K562 (cell line): Measurements from ENCODE around the gene C1orf94. TPM values are rescaled to one million over a fixed set of nuclear protein-coding genes. Genes with fewer than 3 reads are reported as not detected.

ENCODE experiments used
- ATAC-seq: fragments of 200-7000 bp; cut with Tn5 transposase; 3 replicates; pipeline ENCODE4 v1.9.1; 2020; ENCODE audit warnings: moderate library complexity
- BruUV-seq: library from RNA; stranded (reverse); fragments of 400-500 nt; replicated peaks from 2 replicates; lab custom pipeline; 2021; lab: Mats Ljungman, UMichigan
- CTCF ChIA-PET: fragments of 300-600 bp; formaldehyde crosslinking; extraction: SDS; loops from one replicate; lab custom pipeline; 2021; ENCODE audit warnings: low intra/inter-chr PET ratio; lab: Yijun Ruan, JAX
- POLR2A ChIA-PET: fragments of 300-600, 350-650 bp; sonication (Branson Sonifier 250); formaldehyde crosslinking; extraction: SDS; loops from one replicate; lab custom pipeline; 2021; ENCODE audit warnings: antibody characterized with exemption, inconsistent platforms; lab: Yijun Ruan, JAX
- DNase-seq, 4 experiments: peaks; one replicate each; pipeline versions ENCODE4 v3.0.0 to v3.0.0-alpha.2; 2011 to 2018; ENCODE audit warnings: low spot score in 3 of 4, mixed read lengths in 3 of 4; ENCODE audit errors: extremely low read depth in 1 of 4
- FAIRE-seq: peaks from 2 replicates; lab custom pipeline; 2011; peaks lifted over from hg19 to GRCh38; lab: Jason Lieb, UNC
- H2AFZ ChIP-seq: 2 replicates; pipeline ENCODE4 v1.6.0; 2011; ENCODE audit warnings: low read depth, low read length, control low read depth, inconsistent platforms
- H3K27ac ChIP-seq: fragments of 200-600 bp; 3 replicates; pipeline ENCODE4 v1.8.0; 2011; ENCODE audit warnings: low read depth, mild to moderate bottlenecking, control low read depth, inconsistent platforms, low read length, moderate library complexity, mixed read lengths; ENCODE audit errors: extremely low read depth
- H3K27me3 ChIP-seq, 2 experiments: fragments of 300-600 bp in 1 of 2; 2 replicates in 1 of 2; 3 replicates in 1 of 2; pipeline versions ENCODE4 v1.6.0 to v1.8.0; 2011; ENCODE audit warnings: inconsistent platforms in 2 of 2, low read length in 2 of 2, mild to moderate bottlenecking in 1 of 2, mixed read lengths in 1 of 2, moderate library complexity in 1 of 2; ENCODE audit not compliant: control insufficient read depth in 2 of 2, insufficient read depth in 2 of 2
- H3K36me3 ChIP-seq: fragments of 300-600 bp; 3 replicates; pipeline ENCODE4 v1.8.0; 2011; ENCODE audit warnings: mild to moderate bottlenecking, low read length, inconsistent platforms; ENCODE audit not compliant: control insufficient read depth, insufficient read depth
- H3K4me1 ChIP-seq, 2 experiments: fragments of 200-600 bp in 1 of 2; replicated peaks in 1 of 2; 2 replicates in 1 of 2; 3 replicates in 1 of 2; pipeline versions ENCODE4 v1.5.1 to v1.8.0; 2011; ENCODE audit warnings: inconsistent platforms in 2 of 2, low read length in 2 of 2, mild to moderate bottlenecking in 1 of 2, mixed read lengths in 1 of 2, moderate library complexity in 1 of 2; ENCODE audit not compliant: control insufficient read depth in 2 of 2, insufficient read depth in 2 of 2
- H3K4me2 ChIP-seq: 2 replicates; pipeline ENCODE4 v1.6.1; 2011; ENCODE audit warnings: low read length, control low read depth, inconsistent platforms, mixed read lengths; ENCODE audit not compliant: insufficient read depth
- H3K4me3 ChIP-seq: fragments of 200-600 bp; sonication (generic), shearing (Covaris generic); 2 replicates; pipeline ENCODE4 v1.5.1; 2016; ENCODE audit warnings: control low read depth, inconsistent platforms
- H3K79me2 ChIP-seq: fragments of 200-600 bp; 3 replicates; pipeline ENCODE4 v1.8.0; 2011; ENCODE audit warnings: low read length, inconsistent platforms; ENCODE audit not compliant: control insufficient read depth, insufficient read depth
- H3K9ac ChIP-seq, 2 experiments: 2 replicates each; pipeline versions ENCODE4 v1.6.0 to v1.6.1; 2011; ENCODE audit warnings: low read depth in 2 of 2, low read length in 2 of 2, control low read depth in 1 of 2, inconsistent platforms in 1 of 2, mild to moderate bottlenecking in 1 of 2, mixed read lengths in 1 of 2; ENCODE audit not compliant: insufficient read depth in 1 of 2
- H3K9me1 ChIP-seq: one replicate; pipeline ENCODE4 v1.6.0; 2011; ENCODE audit warnings: inconsistent platforms, mild to moderate bottlenecking, low read length, moderate library complexity; ENCODE audit not compliant: control insufficient read depth, insufficient read depth
- H3K9me3 ChIP-seq: replicated peaks from 2 replicates; pipeline ENCODE4 v1.5.1; 2011; ENCODE audit warnings: low read depth, low read length, inconsistent platforms; ENCODE audit not compliant: control insufficient read depth, insufficient read depth
- H4K20me1 ChIP-seq: replicated peaks from 2 replicates; pipeline ENCODE4 v1.6.1; 2011; ENCODE audit warnings: low read length, inconsistent platforms, mixed read lengths; ENCODE audit not compliant: control insufficient read depth, insufficient read depth
- CTCF ChIP-seq, 3 experiments: IDR thresholded peaks in 2 of 3; conservative IDR thresholded peaks in 1 of 3; 2 replicates each; pipeline ENCODE4 v1.5.1; 2011 to 2012; ENCODE audit warnings: low read length in 3 of 3, mild to moderate bottlenecking in 3 of 3, control low read depth in 2 of 3, improper control_type of control experiment in 1 of 3, inconsistent platforms in 1 of 3, low read depth in 1 of 3, mixed read lengths in 1 of 3, moderate library complexity in 1 of 3; ENCODE audit not compliant: insufficient read depth in 2 of 3
- E2F6 ChIP-seq, 2 experiments: IDR thresholded peaks; 2 replicates each; pipeline ENCODE4 v1.6.1; 2011; ENCODE audit warnings: borderline replicate concordance in 1 of 2, control low read depth in 1 of 2, low read depth in 1 of 2, low read length in 1 of 2, mild to moderate bottlenecking in 1 of 2, mixed read lengths in 1 of 2, moderate library complexity in 1 of 2; ENCODE audit not compliant: insufficient read depth in 1 of 2, insufficient read length in 1 of 2, poor library complexity in 1 of 2, severe bottlenecking in 1 of 2; ENCODE audit errors: extremely low read depth in 1 of 2
- NFYB ChIP-seq: IDR thresholded peaks from 2 replicates; pipeline ENCODE4 v1.6.1; 2011; ENCODE audit warnings: mild to moderate bottlenecking, moderate library complexity; ENCODE audit not compliant: insufficient read length; ENCODE audit errors: extremely low read depth
- RAD21 ChIP-seq, 2 experiments: fragments of 250-450 bp in 1 of 2; fragments of 450-650 bp in 1 of 2; sonication (Bioruptor Pico) in 1 of 2; formaldehyde crosslinking in 1 of 2; IDR thresholded peaks in 1 of 2; conservative IDR thresholded peaks in 1 of 2; 2 replicates each; pipeline versions ENCODE4 v1.4.0 to v1.8.0; 2020 to 2022; ENCODE audit warnings: mild to moderate bottlenecking in 2 of 2, moderate library complexity in 1 of 2
- SMC3 ChIP-seq: conservative IDR thresholded peaks from 2 replicates; pipeline ENCODE4 v1.6.1; 2011; ENCODE audit warnings: low read depth, low read length, improper control_type of control experiment; ENCODE audit not compliant: insufficient read depth
- ZNF174 ChIP-seq: fragments of 250-450 bp; sonication (Bioruptor Pico); IDR thresholded peaks from 2 replicates; pipeline ENCODE4 v1.4.0; 2020; ENCODE audit warnings: mild to moderate bottlenecking
- WGBS: fragments of 100-300 bp; shearing (Covaris generic); methylation state at CpG from one replicate; pipeline ENCODE4 v1.1.6; 2016; ENCODE audit warnings: low coverage, mixed read lengths; ENCODE audit not compliant: insufficient coverage; ENCODE audit errors: missing lambda C conversion rate; 5-methylcytosine and 5-hydroxymethylcytosine counted together
- in situ Hi-C: fragments of 300-500 bp; cut with MboI; formaldehyde crosslinking; loops from 4 replicates; pipeline ENCODE4 v1.15.0; 2018; ENCODE audit warnings: inconsistent platforms, mixed read lengths
- intact Hi-C: fragments of 100-400 bp; cut with micrococcal nuclease; formaldehyde crosslinking; loops from 2 replicates; pipeline ENCODE4 v1.14.2; 2022
- polyA plus RNA-seq, 8 experiments: library from polyadenylated mRNA; depleted of rRNA in 4 of 8; stranded (reverse) in 5 of 8; unstranded in 3 of 8; fragments of >200 nt; fragmentation: Nextera tagmentation in 2 of 8; fragmentation: Illumina TruSeq in 1 of 8; extraction: Ambion mirVana in 2 of 8; extraction: Trizol in 1 of 8; gene quantifications; 2 replicates each; pipeline versions ENCODE4 v1.2.1 to v1.2.3, GENCODE V29; 2011 to 2014; ENCODE audit warnings: inconsistent platforms in 1 of 8, missing spikeins in 1 of 8
- total RNA-seq, 7 experiments: library from RNA; depleted of rRNA in 6 of 7; stranded (reverse); fragments of >200 nt in 6 of 7; fragmentation: Illumina TruSeq in 2 of 7; extraction: Trizol in 2 of 7; gene quantifications; 2 replicates each; pipeline versions ENCODE4 v1.2.1 to v1.2.3, GENCODE V29; 2011 to 2021; ENCODE audit warnings: low replicate concordance in 1 of 7
- TF ChIP-seq, protein P1 (sequence below): sonication (generic); formaldehyde crosslinking; IDR thresholded peaks from 2 replicates; pipeline ENCODE4 v1.8.1; 2023; ENCODE audit warnings: mild to moderate bottlenecking, missing genetic modification reagents

C1orf94 gene
- total and polyA plus RNA-seq, 9 of the 15 experiments (the other 6 are each of a cell fraction or from before 2014, with no cell fraction given): not detected

DNA sequence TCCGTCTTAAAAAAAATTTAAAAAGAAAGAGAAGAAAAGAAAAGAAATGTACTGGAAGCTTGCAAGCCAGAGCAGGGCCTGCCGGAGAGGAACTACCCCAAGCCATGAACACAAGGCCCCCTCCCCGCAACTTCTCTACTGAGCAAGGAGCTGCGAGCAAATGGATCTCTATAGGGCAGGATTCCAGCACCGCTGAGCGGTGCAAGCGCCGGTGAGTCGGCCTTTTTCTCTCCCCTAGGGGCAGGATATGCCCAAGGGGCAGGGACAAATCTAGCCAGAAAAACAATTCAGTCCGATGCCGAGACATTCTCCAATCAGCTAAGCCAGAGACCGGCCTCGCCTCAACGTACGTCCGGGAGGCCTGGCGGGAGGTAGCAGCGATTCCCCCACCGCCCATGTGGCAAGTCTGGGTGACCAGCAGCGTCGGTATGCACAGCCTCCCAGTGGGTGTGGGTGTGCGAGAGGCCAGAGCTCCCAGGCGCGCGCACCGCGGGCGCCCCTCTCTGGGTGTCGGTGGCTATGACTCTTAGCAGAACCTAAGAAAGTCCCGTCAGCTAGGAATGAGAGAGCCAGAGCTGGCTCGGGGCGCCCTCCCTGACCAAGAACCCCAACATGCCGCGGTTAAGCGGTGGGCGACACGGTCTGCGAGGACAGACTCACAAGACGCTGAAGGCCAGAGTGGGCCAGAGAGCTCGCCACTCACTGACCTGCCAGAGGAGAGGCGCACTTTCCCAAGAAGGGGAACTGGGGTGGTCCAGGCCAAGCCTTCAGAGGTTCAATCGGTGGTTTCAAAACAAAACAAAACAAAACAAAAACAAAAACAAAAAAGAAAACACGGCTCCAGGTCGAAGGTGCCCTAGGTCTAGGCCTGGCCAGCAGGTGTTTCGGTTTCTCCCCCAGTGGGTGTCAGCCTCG lies 13.6 kb upstream of the C1orf94 start:
- CTCF ChIA-PET: no interaction called here
- WGBS: 5% methylated on average over 45 of the region's 46 CpGs

More for the DNA sequence above, 13.6 kb upstream of the C1orf94 start:
- H3K27ac ChIP-seq: no peak overlapping the region
- no peak overlapping the region for H3K4me2 ChIP-seq
- DNase-seq (peak; percentile 49 to 60 (median 52)), FAIRE-seq (no peak), ATAC-seq (peak; percentile 97)
- no peak overlapping the region for H3K9ac ChIP-seq
- BruUV-seq: no TSS peak
- peaks cover 0 to 10% of the 10 kb centered on the region in 2 experiments; a peak in 2 of 5 replicates for H3K4me1 ChIP-seq
- H3K4me3 ChIP-seq: no peak overlapping the region
- H4K20me1 ChIP-seq: no peaks in the 10 kb centered on the region
- H3K36me3 ChIP-seq: no peaks in the 10 kb centered on the region
- in situ Hi-C loops (no loop called here), intact Hi-C loops (no loop called here)
- H3K9me1 ChIP-seq: no peaks in the 10 kb centered on the region
- H3K27me3 ChIP-seq: peaks cover 2 to 18% of the 10 kb centered on the region in 2 experiments; a peak in 4 of 5 replicates
- peak; percentile 51 to 77 (median 59) for TF ChIP-seq CTCF (IDR thresholded peaks at IDR 0.05 in 2 of 3, conservative IDR thresholded peaks at IDR 0.05 in 1 of 3; ENCODE audit: insufficient read depth in 2 of 3, low read depth in 1 of 3, low read length in 3 of 3)
- TF ChIP-seq E2F6 (IDR thresholded peaks at IDR 0.05; ENCODE audit: borderline replicate concordance in 1 of 2, extremely low read depth in 1 of 2, insufficient read depth in 1 of 2, insufficient read length in 1 of 2, low read depth in 1 of 2, low read length in 1 of 2, poor library complexity in 1 of 2, severe bottlenecking in 1 of 2): peak in 1 of 2 experiments; percentile 45
- no peak for TF ChIP-seq NFYB
- TF ChIP-seq SMC3: 0 out of 2 replicates have a peak, but pooled peaks have one; percentile 25
- TF ChIP-seq, protein P1, sequence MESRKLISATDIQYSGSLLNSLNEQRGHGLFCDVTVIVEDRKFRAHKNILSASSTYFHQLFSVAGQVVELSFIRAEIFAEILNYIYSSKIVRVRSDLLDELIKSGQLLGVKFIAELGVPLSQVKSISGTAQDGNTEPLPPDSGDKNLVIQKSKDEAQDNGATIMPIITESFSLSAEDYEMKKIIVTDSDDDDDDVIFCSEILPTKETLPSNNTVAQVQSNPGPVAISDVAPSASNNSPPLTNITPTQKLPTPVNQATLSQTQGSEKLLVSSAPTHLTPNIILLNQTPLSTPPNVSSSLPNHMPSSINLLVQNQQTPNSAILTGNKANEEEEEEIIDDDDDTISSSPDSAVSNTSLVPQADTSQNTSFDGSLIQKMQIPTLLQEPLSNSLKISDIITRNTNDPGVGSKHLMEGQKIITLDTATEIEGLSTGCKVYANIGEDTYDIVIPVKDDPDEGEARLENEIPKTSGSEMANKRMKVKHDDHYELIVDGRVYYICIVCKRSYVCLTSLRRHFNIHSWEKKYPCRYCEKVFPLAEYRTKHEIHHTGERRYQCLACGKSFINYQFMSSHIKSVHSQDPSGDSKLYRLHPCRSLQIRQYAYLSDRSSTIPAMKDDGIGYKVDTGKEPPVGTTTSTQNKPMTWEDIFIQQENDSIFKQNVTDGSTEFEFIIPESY: no peak
- peak in 1 of 2 experiments; percentile 52; a peak in 3 of 4 replicates for TF ChIP-seq RAD21 (CRISPR knock-in tag; conservative IDR thresholded peaks at IDR 0.05 in 1 of 2, IDR thresholded peaks at IDR 0.05 in 1 of 2)
- no peak for TF ChIP-seq ZNF174 (CRISPR knock-in tag)
- no peak overlapping the region for H2AFZ ChIP-seq
- no peaks in the 10 kb centered on the region for H3K9me3 ChIP-seq
- POLR2A ChIA-PET: no interaction called here
- H3K79me2 ChIP-seq: no peaks in the 10 kb centered on the region
